ENCODE results near the gene STX18.

The STX18 gene

DNA sequence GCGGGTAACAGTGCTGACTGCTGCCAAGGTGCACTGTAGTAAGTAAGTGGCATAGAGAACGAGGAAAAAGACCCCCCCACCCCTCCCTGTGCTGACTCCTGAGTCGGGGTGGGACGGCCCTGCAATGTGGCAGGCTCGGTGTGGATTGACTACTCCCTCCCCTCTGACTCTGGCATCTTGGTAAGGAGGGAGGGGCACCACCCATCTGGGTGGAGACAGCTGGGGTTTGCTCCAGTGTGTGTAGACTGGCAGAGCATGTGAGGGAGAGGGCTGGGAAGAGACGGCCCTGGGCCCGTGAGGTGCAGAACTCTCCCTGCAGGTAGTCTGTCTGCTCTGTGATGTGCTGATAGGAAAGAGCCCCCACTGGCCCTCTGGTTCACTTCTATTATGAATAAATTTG lies 124.0 kb downstream of the STX18 start:
- H3K36me3 ChIP-seq (ENCODE audit: insufficient read depth, low read length): peaks cover 26% of the 10 kb centered on the region; the same call in 1 of the 2 replicates
- no peak overlapping the region for H3K4me3 ChIP-seq
- no peak for DNase-seq (ENCODE audit: low read depth, low spot score)
- no peak overlapping the region for H3K9ac ChIP-seq (ENCODE audit: insufficient read length)
- H3K27ac ChIP-seq: no peak overlapping the region
- H3K9me3 ChIP-seq (ENCODE audit: low read depth, low read length): no peaks in the 10 kb centered on the region
- TF ChIP-seq FOXP2 (optimal IDR thresholded peaks at IDR 0.05; ENCODE audit: control extremely low read depth, extremely low read length, insufficient read depth) (no peak), POLR2AphosphoS5 (IDR thresholded peaks at IDR 0.05; ENCODE audit: borderline replicate concordance, low read depth, low read length) (no peak), EZH2 (IDR thresholded peaks at IDR 0.05) (no peak)

DNA sequence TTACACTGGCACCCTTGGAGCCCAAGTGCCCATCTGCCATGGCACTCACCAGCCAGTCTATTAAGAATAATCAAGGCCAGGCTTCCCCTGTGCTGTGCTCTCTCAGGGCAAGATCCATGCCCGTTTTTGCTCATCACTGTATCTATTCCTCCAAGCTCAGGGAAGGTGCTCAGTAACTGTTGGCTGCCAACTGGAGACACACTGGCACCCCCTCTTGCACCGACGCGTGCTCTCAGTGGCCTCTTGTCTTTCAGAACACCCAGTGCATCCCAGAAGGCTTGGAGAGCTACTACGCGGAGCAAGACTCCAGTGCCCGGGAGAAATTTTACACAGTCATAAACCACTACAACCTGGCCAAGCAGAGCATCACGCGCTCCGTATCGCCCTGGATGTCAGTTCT lies 124.9 kb downstream of the STX18 start:
- H3K9ac ChIP-seq (ENCODE audit: insufficient read length): no peak overlapping the region
- H3K4me3 ChIP-seq: no peak overlapping the region
- peaks cover 26% of the 10 kb centered on the region; the same call in 1 of the 2 replicates for H3K36me3 ChIP-seq (ENCODE audit: insufficient read depth, low read length)
- no peak for DNase-seq (ENCODE audit: low read depth, low spot score)
- H3K9me3 ChIP-seq (ENCODE audit: low read depth, low read length): no peaks in the 10 kb centered on the region
- no peak overlapping the region for H3K27ac ChIP-seq
- TF ChIP-seq POLR2AphosphoS5 (IDR thresholded peaks at IDR 0.05; ENCODE audit: borderline replicate concordance, low read depth, low read length) (no peak), FOXP2 (optimal IDR thresholded peaks at IDR 0.05; ENCODE audit: control extremely low read depth, extremely low read length, insufficient read depth) (no peak), EZH2 (IDR thresholded peaks at IDR 0.05) (no peak)

DNA sequence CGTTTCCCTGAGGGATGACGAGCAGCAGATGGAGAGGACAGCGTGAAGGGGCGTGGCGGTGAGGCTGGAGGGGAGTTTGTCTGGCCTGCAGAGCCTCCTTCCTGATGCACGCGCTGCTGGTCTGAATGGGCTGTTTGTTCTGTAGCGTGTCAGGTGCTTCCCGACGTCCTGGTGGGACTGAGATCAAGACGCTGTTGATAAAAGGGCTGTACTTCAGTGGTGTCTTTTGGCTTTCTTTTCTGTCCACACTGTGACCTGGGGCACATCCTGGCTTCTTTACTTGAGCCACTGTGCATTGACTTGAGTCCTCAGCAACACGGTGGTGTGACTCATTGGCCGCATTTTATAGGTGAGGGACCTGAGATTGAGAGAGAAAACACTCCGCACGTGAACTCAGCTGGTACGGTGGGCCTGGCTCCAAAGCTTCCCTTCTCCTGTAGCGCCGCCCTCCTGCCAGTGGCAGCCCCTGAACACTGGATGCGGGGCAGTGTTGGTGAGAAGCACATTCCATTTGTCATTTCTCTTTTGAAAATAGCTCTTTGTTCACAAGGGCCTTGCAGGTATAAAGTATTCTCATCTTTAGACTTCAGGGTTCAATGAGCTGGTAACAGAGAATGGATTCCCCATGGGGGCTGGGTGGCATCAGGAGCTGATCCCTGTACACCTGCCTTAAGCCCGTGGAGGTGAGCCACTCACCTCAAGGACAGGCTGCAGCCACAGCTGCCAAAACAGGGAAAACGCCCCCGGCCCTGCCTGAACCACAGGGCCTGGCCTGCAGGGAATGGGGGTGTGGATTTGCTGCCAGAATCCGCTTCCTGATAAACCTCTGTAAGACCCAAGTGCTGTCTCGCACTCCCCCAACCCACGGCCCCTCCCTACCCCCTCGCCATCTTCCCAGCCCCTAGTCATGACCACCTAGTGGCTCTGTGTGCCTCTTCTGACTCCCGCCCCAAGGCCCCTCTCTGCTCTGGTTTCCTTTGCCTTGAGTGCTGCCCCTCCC lies 125.7 kb downstream of the STX18 start:
- peaks cover 26% of the 10 kb centered on the region; the same call in 1 of the 2 replicates for H3K36me3 ChIP-seq (ENCODE audit: insufficient read depth, low read length)
- H3K4me3 ChIP-seq: no peak overlapping the region
- no peak for DNase-seq (ENCODE audit: low read depth, low spot score)
- H3K9ac ChIP-seq (ENCODE audit: insufficient read length): no peak overlapping the region
- no peak overlapping the region for H3K27ac ChIP-seq
- TF ChIP-seq EZH2 (IDR thresholded peaks at IDR 0.05): no peak
- TF ChIP-seq POLR2AphosphoS5 (IDR thresholded peaks at IDR 0.05; ENCODE audit: borderline replicate concordance, low read depth, low read length): no peak
- TF ChIP-seq FOXP2 (optimal IDR thresholded peaks at IDR 0.05; ENCODE audit: control extremely low read depth, extremely low read length, insufficient read depth): no peak
- H3K9me3 ChIP-seq (ENCODE audit: low read depth, low read length): no peaks in the 10 kb centered on the region

DNA sequence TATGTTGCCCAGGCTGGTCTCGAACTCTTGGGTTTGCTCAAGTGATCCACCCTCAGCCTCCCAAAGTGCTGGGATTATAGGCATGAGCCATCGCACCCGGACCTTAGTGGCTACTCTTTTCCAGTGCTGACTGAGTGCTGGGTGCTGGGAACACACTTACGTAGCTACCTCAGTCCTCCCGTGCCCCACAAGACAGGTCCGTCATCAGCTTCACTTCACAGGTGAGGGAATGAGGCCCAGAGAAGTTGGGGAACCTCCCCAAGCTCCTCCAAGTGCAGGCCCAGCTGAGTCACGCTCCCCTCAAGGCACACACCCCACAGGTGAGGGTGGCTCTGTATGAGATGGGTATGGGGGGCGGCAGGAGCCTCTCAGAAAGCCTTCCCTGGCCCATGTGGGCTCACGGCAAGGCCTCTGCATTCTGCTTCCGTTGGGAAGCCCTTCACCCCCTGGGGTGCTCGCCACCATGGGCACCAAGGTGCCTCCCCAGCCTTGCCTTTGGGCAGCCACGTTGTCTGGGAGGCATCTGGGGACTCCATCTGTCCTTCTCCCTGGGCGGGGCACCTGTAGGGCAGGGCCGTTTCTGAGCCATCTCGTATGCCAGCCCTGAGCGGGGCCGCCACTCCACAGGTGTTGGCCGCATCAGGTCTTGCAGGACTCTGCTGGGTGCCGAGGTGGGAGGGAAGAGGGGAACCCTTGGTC lies 126.6 kb downstream of the STX18 start:
- H3K27ac ChIP-seq: no peak overlapping the region
- peaks cover 20% of the 10 kb centered on the region; the same call in 1 of the 2 replicates for H3K36me3 ChIP-seq (ENCODE audit: insufficient read depth, low read length)
- DNase-seq (ENCODE audit: low read depth, low spot score): no peak
- TF ChIP-seq EZH2 (IDR thresholded peaks at IDR 0.05) (no peak), POLR2AphosphoS5 (IDR thresholded peaks at IDR 0.05; ENCODE audit: borderline replicate concordance, low read depth, low read length) (no peak), FOXP2 (optimal IDR thresholded peaks at IDR 0.05; ENCODE audit: control extremely low read depth, extremely low read length, insufficient read depth) (no peak)
- no peak overlapping the region for H3K9ac ChIP-seq (ENCODE audit: insufficient read length)
- H3K4me3 ChIP-seq: no peak overlapping the region
- no peaks in the 10 kb centered on the region for H3K9me3 ChIP-seq (ENCODE audit: low read depth, low read length)

DNA sequence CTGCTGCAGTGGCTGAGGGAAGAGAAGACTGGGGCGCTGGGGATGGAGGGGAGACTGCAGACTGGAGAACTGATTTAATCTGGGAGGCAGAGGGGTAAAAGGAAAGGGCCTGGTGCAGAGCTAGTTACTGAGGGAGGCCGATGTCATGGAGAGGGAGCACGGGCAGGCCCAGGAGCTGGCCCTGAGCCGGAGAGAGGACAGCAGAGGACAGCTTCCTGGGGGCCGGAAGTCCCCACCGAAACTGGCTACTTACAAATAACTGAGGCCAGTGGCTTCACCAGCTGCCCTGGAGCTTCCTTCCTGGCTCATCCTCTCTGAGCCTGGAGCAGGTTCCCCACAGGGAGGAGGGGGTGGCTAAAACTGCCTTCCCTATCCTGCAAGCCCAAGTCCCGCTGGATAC lies 128.0 kb downstream of the STX18 start:
- TF ChIP-seq FOXP2 (optimal IDR thresholded peaks at IDR 0.05; ENCODE audit: control extremely low read depth, extremely low read length, insufficient read depth): no peak
- TF ChIP-seq POLR2AphosphoS5 (IDR thresholded peaks at IDR 0.05; ENCODE audit: borderline replicate concordance, low read depth, low read length): no peak
- no peak overlapping the region for H3K27ac ChIP-seq
- H3K9ac ChIP-seq (ENCODE audit: insufficient read length): no peak overlapping the region
- no peaks in the 10 kb centered on the region for H3K9me3 ChIP-seq (ENCODE audit: low read depth, low read length)
- DNase-seq (ENCODE audit: low read depth, low spot score): no peak
- H3K36me3 ChIP-seq (ENCODE audit: insufficient read depth, low read length): peaks cover 5% of the 10 kb centered on the region; the same call in 1 of the 2 replicates
- no peak overlapping the region for H3K4me3 ChIP-seq

DNA sequence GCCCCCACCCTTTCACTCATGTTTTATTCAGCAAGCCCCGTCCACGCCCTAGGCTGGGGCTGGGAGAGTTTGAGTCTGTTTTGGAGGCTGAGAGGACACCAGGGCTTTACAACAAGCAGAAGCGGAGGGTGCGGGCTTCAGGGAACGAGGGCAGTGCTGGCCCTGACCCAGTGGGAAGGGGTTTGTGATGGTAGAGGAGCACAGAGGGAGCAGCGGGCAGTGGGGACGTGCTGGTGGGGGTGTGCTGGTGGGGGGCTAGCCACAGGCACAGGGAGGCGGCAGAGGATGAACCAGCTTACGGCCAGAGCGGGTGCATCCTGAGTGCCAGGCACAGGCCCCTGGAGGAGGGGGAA lies 128.5 kb downstream of the STX18 start:
- no peak for DNase-seq (ENCODE audit: low read depth, low spot score)
- H3K9ac ChIP-seq (ENCODE audit: insufficient read length): no peak overlapping the region
- no peak overlapping the region for H3K4me3 ChIP-seq
- H3K27ac ChIP-seq: no peak overlapping the region
- no peaks in the 10 kb centered on the region for H3K9me3 ChIP-seq (ENCODE audit: low read depth, low read length)
- peaks cover under 1% of the 10 kb centered on the region; the same call in 1 of the 2 replicates for H3K36me3 ChIP-seq (ENCODE audit: insufficient read depth, low read length)
- TF ChIP-seq EZH2 (IDR thresholded peaks at IDR 0.05): no peak
- TF ChIP-seq POLR2AphosphoS5 (IDR thresholded peaks at IDR 0.05; ENCODE audit: borderline replicate concordance, low read depth, low read length): no peak
- TF ChIP-seq FOXP2 (optimal IDR thresholded peaks at IDR 0.05; ENCODE audit: control extremely low read depth, extremely low read length, insufficient read depth): no peak

DNA sequence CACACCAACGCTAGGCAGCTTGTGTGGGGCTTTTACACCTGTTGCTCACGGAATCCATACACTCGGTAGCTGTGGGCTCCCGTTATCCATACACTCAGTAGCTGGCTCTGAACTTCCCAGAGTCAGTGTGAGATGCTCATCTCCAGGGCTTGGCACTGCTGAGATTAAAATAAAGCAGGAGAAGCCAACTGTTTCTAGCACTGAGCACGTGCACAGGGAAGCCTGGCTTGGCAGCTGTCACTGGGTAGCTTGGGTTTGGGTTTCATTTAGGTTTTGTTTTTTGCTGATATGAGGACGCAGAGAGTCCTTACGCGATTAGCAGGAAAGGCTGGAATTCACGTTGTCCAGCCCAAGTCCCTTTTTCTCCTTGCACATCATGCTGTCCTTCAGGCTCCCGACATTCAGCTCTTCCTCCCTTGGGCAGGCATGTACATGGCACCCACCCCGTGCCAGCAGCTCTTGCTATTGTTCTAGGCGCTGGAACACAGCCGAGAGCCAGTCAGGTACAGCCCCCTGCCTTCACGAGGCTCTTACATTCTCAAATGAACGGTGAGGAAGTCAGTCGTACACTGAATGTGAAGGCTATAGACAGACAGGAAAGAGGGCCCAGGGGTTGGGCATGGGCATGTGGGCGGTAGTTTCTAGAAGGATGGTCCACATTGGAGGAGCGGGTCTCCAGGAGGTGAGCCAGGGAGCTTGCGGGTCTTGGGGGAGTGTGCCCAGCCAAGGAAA lies 129.0 kb downstream of the STX18 start:
- Histone ChIP-seq H3K36me3 (ENCODE audit: insufficient read depth, low read length) (no peaks in the 10 kb centered on the region; the same call in 1 of the 2 replicates), H3K9ac (ENCODE audit: insufficient read length) (no peak overlapping the region), H3K4me3 (no peak overlapping the region), H3K27ac (no peak overlapping the region), H3K9me3 (ENCODE audit: low read depth, low read length) (no peaks in the 10 kb centered on the region)
- no peak for DNase-seq (ENCODE audit: low read depth, low spot score)
- TF ChIP-seq POLR2AphosphoS5 (IDR thresholded peaks at IDR 0.05; ENCODE audit: borderline replicate concordance, low read depth, low read length): no peak
- no peak for TF ChIP-seq EZH2 (IDR thresholded peaks at IDR 0.05)
- no peak for TF ChIP-seq FOXP2 (optimal IDR thresholded peaks at IDR 0.05; ENCODE audit: control extremely low read depth, extremely low read length, insufficient read depth)

DNA sequence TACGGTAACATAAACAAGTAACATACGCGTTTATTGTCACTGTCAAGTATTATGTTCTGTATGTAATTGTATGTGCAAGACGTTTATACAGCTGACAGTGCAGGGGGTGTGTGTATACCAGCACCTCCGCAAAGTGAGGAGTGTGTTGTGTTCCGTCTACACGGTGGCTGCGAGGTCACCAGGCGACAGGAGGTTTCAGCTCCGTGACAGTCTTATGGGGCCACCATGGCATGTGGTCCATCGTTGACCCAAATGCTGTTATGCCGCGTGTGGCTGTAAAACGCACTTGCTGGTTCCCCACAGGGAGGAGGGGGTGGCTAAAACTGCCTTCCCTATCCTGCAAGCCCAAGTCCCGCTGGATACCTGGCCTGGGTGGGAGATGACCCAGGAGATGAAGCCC lies 129.9 kb downstream of the STX18 start:
- Histone ChIP-seq H3K27ac (no peak overlapping the region), H3K4me3 (no peak overlapping the region), H3K9ac (ENCODE audit: insufficient read length) (no peak overlapping the region), H3K9me3 (ENCODE audit: low read depth, low read length) (no peaks in the 10 kb centered on the region), H3K36me3 (ENCODE audit: insufficient read depth, low read length) (no peaks in the 10 kb centered on the region; the same call in 1 of the 2 replicates)
- DNase-seq (ENCODE audit: low read depth, low spot score): no peak
- no peak for TF ChIP-seq EZH2 (IDR thresholded peaks at IDR 0.05)
- TF ChIP-seq FOXP2 (optimal IDR thresholded peaks at IDR 0.05; ENCODE audit: control extremely low read depth, extremely low read length, insufficient read depth): no peak
- no peak for TF ChIP-seq POLR2AphosphoS5 (IDR thresholded peaks at IDR 0.05; ENCODE audit: borderline replicate concordance, low read depth, low read length)
